ENCODE results near the gene PSMC3. TPM values are rescaled to one million over a fixed set of nuclear protein-coding genes. Genes with fewer than 3 reads are reported as not detected.

Gene PSMC3
- total and polyA plus RNA-seq, 2 donors (not counting 1 experiment from before 2014, with no cell fraction given), result 36.7 to 62.7 TPM

- Histone ChIP-seq H2AFZ (ENCODE audit: insufficient read depth, low read depth, low read length, poor library complexity, severe bottlenecking) (no peak overlapping the region), H3K4me1 (ENCODE audit: control insufficient read depth in 2 of 2, insufficient read depth in 2 of 2, low read length in 2 of 2) (peaks cover 0 to 5% of the 10 kb centered on the region in 2 donors), H3K4me3 (ENCODE audit: control extremely low read depth in 1 of 5, extremely low read depth in 1 of 5, insufficient read depth in 1 of 5, low read depth in 2 of 5, low read length in 4 of 5) (no peak overlapping the region), H3K4me2 (replicated peaks; ENCODE audit: low read depth, low read length, poor library complexity, severe bottlenecking) (no peak overlapping the region), H3K27me3 (replicated peaks in 1 of 4; ENCODE audit: control extremely low read depth in 1 of 4, control insufficient read depth in 3 of 4, insufficient read depth in 4 of 4, low read length in 3 of 4) (no peaks in the 10 kb centered on the region), H4K20me1 (ENCODE audit: control insufficient read depth, insufficient read depth, low read length, poor library complexity, severe bottlenecking) (no peaks in the 10 kb centered on the region), H3K9ac (ENCODE audit: low read length) (no peak overlapping the region), H3K27ac (ENCODE audit: low read length in 2 of 2) (no peak overlapping the region), H3K36me3 (replicated peaks in 1 of 2; ENCODE audit: control extremely low read depth in 1 of 2, control insufficient read depth in 1 of 2, extremely low read depth in 1 of 2, insufficient read depth in 2 of 2, low read length in 1 of 2) (no peaks in the 10 kb centered on the region), H3K79me2 (ENCODE audit: control insufficient read depth, insufficient read depth, low read length) (no peaks in the 10 kb centered on the region), H3K9me3 (ENCODE audit: control extremely low read depth in 1 of 3, control insufficient read depth in 2 of 3, insufficient read depth in 1 of 3, low read length in 2 of 3) (peaks cover 0 to 6% (median 0%) of the 10 kb centered on the region in 3 donors)
- Mint-ChIP-seq H3K27ac (no peak overlapping the region), H3K4me1 (peaks cover 4% of the 10 kb centered on the region), H3K9me3 (ENCODE audit: insufficient read depth) (no peaks in the 10 kb centered on the region), H3K4me3 (no peak overlapping the region), H3K27me3 (no peaks in the 10 kb centered on the region)
- WGBS (ENCODE audit: insufficient coverage), result 100% methylated on average over 2 of the region's 4 CpGs
- no peak for ATAC-seq (ENCODE audit: low read depth)
- POLR2A ChIA-PET, result no interaction called here
- DNase-seq, result no peak
- intact Hi-C loops (cut with micrococcal nuclease), result no loop called here
- TF ChIP-seq CTCF (IDR thresholded peaks at IDR 0.05) (no peak), EZH2 (IDR thresholded peaks at IDR 0.05; ENCODE audit: borderline replicate concordance, insufficient read depth, low read depth, low read length, poor library complexity, severe bottlenecking) (no peak)
- CTCF ChIA-PET, result no interaction called here
Measured at GRCh38 chr11:47451990-47452389, 25.8 kb upstream of the PSMC3 start.

GRCh38 chr11:47451436-47451835 is 25.2 kb upstream of the PSMC3 start:
- ATAC-seq (ENCODE audit: low read depth) (no peak), DNase-seq (no peak)
- no peak overlapping the region for H3K4me3 ChIP-seq (ENCODE audit: control extremely low read depth in 1 of 5, extremely low read depth in 1 of 5, insufficient read depth in 1 of 5, low read depth in 2 of 5, low read length in 4 of 5)
- no peaks in the 10 kb centered on the region for H3K36me3 ChIP-seq (replicated peaks in 1 of 2; ENCODE audit: control extremely low read depth in 1 of 2, control insufficient read depth in 1 of 2, extremely low read depth in 1 of 2, insufficient read depth in 2 of 2, low read length in 1 of 2)
- intact Hi-C loops (cut with micrococcal nuclease), result no loop called here
- H3K27ac ChIP-seq (ENCODE audit: low read length in 2 of 2), result no peak overlapping the region
- peaks cover 0 to 6% (median 0%) of the 10 kb centered on the region in 3 donors for H3K9me3 ChIP-seq (ENCODE audit: control extremely low read depth in 1 of 3, control insufficient read depth in 2 of 3, insufficient read depth in 1 of 3, low read length in 2 of 3)
- H3K9me3 Mint-ChIP-seq (ENCODE audit: insufficient read depth), result no peaks in the 10 kb centered on the region
- TF ChIP-seq EZH2 (IDR thresholded peaks at IDR 0.05; ENCODE audit: borderline replicate concordance, insufficient read depth, low read depth, low read length, poor library complexity, severe bottlenecking) (no peak), CTCF (IDR thresholded peaks at IDR 0.05) (no peak)
- no peak overlapping the region for H3K4me3 Mint-ChIP-seq
- POLR2A ChIA-PET, result no interaction called here
- no peaks in the 10 kb centered on the region for H3K79me2 ChIP-seq (ENCODE audit: control insufficient read depth, insufficient read depth, low read length)
- H3K4me2 ChIP-seq (replicated peaks; ENCODE audit: low read depth, low read length, poor library complexity, severe bottlenecking), result no peak overlapping the region
- no peaks in the 10 kb centered on the region for H4K20me1 ChIP-seq (ENCODE audit: control insufficient read depth, insufficient read depth, low read length, poor library complexity, severe bottlenecking)
- WGBS (ENCODE audit: insufficient coverage), result no CpG with 5 or more reads among the region's 4 CpGs
- H2AFZ ChIP-seq (ENCODE audit: insufficient read depth, low read depth, low read length, poor library complexity, severe bottlenecking), result no peak overlapping the region
- H3K4me1 ChIP-seq (ENCODE audit: control insufficient read depth in 2 of 2, insufficient read depth in 2 of 2, low read length in 2 of 2), result peaks cover 0 to 5% of the 10 kb centered on the region in 2 donors
- H3K27me3 ChIP-seq (replicated peaks in 1 of 4; ENCODE audit: control extremely low read depth in 1 of 4, control insufficient read depth in 3 of 4, insufficient read depth in 4 of 4, low read length in 3 of 4), result no peaks in the 10 kb centered on the region
- no peak overlapping the region for H3K27ac Mint-ChIP-seq
- H3K4me1 Mint-ChIP-seq, result peaks cover 4% of the 10 kb centered on the region
- CTCF ChIA-PET, result no interaction called here
- no peak overlapping the region for H3K9ac ChIP-seq (ENCODE audit: low read length)
- no peaks in the 10 kb centered on the region for H3K27me3 Mint-ChIP-seq
